Right lobe of liver (tissue), 6 donors: ENCODE data around the gene AK5. TPM values are rescaled to one million over a fixed set of nuclear protein-coding genes. Genes with fewer than 3 reads are reported as not detected.

Source experiments
- ATAC-seq, 4 donors: fragments of 200-7000 bp; cut with Tn5 transposase; one replicate each; pipeline ENCODE4 v1.9.1; 2020; ENCODE audit warnings: mild to moderate bottlenecking in 4 of 4, moderate library complexity in 4 of 4
- DNase-seq, 3 donors: peaks; one replicate each; pipeline ENCODE4 v3.0.0-alpha.2; 2020
- H3K27ac ChIP-seq, 3 donors: fragments of 200-600 bp; one replicate each; pipeline ENCODE4 v1.8.0; 2022
- H3K27me3 ChIP-seq, 2 donors: fragments of 200-600 bp; one replicate each; pipeline ENCODE4 v1.8.0; 2022
- H3K36me3 ChIP-seq, 4 donors: fragments of 200-600 bp; sonication (generic) in 1 of 4; one replicate each; pipeline versions ENCODE4 v1.5.1 to v1.8.0; 2017 to 2022; ENCODE audit warnings: control low read depth in 1 of 4
- H3K4me1 ChIP-seq, 4 donors: fragments of 200-600 bp; sonication (generic) in 1 of 4; one replicate each; pipeline versions ENCODE4 v1.5.1 to v1.8.0; 2017 to 2022; ENCODE audit warnings: control low read depth in 1 of 4
- H3K4me3 ChIP-seq, 3 donors: fragments of 200-600 bp; one replicate each; pipeline ENCODE4 v1.8.0; 2022
- H3K9me3 ChIP-seq, 4 donors: fragments of 200-600 bp; sonication (generic) in 1 of 4; one replicate each; pipeline versions ENCODE4 v1.5.1 to v1.8.0; 2017 to 2022; ENCODE audit warnings: control low read depth in 1 of 4
- POLR2A ChIP-seq: fragments of 450-650 bp; IDR thresholded peaks from one replicate; pipeline ENCODE4 v1.6.1; 2017; ENCODE audit warnings: antibody characterized with exemption, mild to moderate bottlenecking
- WGBS: methylation state at CpG from one replicate; pipeline ENCODE4 v1.1.6; 2018; ENCODE audit warnings: low coverage, low lambda C conversion rate; ENCODE audit not compliant: insufficient coverage; ENCODE audit errors: missing lambda C conversion rate; 5-methylcytosine and 5-hydroxymethylcytosine counted together
- intact Hi-C, 2 donors: fragments of 100-400 bp; cut with DNase I; formaldehyde crosslinking; loops; one replicate each; pipeline versions ENCODE4 v1.11.2 to v1.14.1; 2022
- total RNA-seq, 6 experiments: library from RNA; depleted of rRNA in 2 of 6; stranded (reverse); fragments of >200 nt in 2 of 6; fragmentation: NEBNext Ultra II Directional in 3 of 6; extraction: Animal tissue kit (Norgen Biotek cat#: 25700) in 3 of 6; gene quantifications; one replicate each; pipeline versions ENCODE4 v1.1.0 to v1.2.4, GENCODE V29; 2016 to 2023
- TF ChIP-seq, protein P1 (sequence below), 4 donors: fragments of 200-600 bp in 3 of 4; fragments of 450-650 bp in 1 of 4; IDR thresholded peaks; one replicate each; pipeline versions ENCODE4 v1.5.1 to v1.8.0; 2016 to 2022; ENCODE audit warnings: antibody characterized with exemption in 4 of 4, mild to moderate bottlenecking in 2 of 4
- donor health status: DM: no; HTN: yes; CAD: no.
- donor health status: DM: no; HTN: no; CAD: no.
- donor health status: DM: no; HTN: no; CAD: no.
- donor health status: DM: no; HTN: yes; CAD: no.
- donor health status: DM: no; HTN: yes; CAD: no.

The AK5 gene
- total RNA-seq, 6 experiments from 2014 or later, result 0.47 to 0.53 TPM; not detected in 4

DNA sequence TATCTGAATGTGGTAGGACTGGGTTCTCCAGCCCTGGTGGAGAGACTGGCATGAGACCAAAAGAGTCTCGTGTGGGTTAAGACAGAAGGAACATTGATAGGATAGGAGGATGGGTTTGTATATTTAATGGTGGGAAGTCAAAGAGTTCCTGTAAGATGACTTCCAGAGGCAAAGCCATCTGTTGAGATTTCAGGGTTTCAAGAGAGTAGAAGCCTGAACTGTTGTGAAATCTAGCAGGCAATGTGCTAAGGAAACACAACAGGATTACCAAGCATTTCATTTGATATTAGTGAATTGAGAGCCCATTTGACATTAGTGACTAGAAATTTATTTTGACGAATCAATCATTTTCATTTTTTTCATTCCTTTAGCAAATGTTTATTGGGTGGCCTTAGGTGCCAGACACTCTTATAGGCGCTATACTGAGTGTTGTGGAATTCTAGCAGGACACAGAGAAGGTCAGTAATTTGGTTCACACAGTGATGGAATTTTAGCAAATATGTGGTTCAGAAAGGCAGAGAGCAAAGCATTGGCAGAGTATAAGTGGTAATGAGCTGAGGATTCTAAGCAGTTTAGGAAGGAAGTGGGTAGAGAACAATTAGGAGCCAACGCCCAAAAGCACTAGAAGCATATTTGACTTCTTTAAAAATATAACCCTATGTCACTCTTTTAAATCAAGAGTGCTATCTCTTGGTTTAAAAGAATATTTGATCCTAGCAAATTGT, 149.3 kb downstream of the AK5 start:
- H3K36me3 ChIP-seq, result no peaks in the 10 kb centered on the region
- no peak for DNase-seq

DNA sequence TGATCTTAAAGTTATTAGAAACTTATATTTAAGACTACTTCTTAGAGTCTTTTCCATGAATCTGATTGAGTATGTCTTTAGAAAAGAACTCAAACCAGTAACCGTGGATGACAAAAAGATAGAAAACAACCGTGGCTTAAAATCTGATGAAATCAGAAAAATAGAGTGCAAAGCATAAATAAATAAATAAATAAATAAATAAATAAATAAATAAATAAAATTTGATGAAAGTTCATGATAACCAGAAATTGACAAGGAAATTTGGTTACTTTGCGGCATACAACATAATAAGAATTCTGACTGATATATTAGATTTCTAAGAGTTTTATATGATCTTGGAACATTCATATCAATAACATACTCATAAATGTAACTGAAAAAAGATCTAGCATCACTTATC, 152.1 kb downstream of the AK5 start:
- peaks cover 0 to 3% of the 10 kb centered on the region in 2 donors for H3K27me3 ChIP-seq
- H3K36me3 ChIP-seq, result no peaks in the 10 kb centered on the region
- H3K4me3 ChIP-seq, result no peak overlapping the region
- no peaks in the 10 kb centered on the region for H3K4me1 ChIP-seq
- no peak for DNase-seq
- no peak for ATAC-seq
- intact Hi-C loops, result no loop called here
- TF ChIP-seq, protein P1, sequence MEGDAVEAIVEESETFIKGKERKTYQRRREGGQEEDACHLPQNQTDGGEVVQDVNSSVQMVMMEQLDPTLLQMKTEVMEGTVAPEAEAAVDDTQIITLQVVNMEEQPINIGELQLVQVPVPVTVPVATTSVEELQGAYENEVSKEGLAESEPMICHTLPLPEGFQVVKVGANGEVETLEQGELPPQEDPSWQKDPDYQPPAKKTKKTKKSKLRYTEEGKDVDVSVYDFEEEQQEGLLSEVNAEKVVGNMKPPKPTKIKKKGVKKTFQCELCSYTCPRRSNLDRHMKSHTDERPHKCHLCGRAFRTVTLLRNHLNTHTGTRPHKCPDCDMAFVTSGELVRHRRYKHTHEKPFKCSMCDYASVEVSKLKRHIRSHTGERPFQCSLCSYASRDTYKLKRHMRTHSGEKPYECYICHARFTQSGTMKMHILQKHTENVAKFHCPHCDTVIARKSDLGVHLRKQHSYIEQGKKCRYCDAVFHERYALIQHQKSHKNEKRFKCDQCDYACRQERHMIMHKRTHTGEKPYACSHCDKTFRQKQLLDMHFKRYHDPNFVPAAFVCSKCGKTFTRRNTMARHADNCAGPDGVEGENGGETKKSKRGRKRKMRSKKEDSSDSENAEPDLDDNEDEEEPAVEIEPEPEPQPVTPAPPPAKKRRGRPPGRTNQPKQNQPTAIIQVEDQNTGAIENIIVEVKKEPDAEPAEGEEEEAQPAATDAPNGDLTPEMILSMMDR (IDR thresholded peaks at IDR 0.05), result no peak
- TF ChIP-seq POLR2A, result no peak
- 78% methylated on average over 3 of the region's 3 CpGs for WGBS
- no peaks in the 10 kb centered on the region for H3K9me3 ChIP-seq
- no peak overlapping the region for H3K27ac ChIP-seq

More for the DNA sequence above, 149.3 kb downstream of the AK5 start:
- H3K4me1 ChIP-seq, result no peaks in the 10 kb centered on the region
- intact Hi-C loops, result no loop called here
- no peak overlapping the region for H3K27ac ChIP-seq
- no peaks in the 10 kb centered on the region for H3K9me3 ChIP-seq
- H3K27me3 ChIP-seq, result peaks cover 0 to 3% of the 10 kb centered on the region in 2 donors
- no peak for ATAC-seq
- WGBS, result 42% methylated on average over 4 of the region's 4 CpGs
- no peak overlapping the region for H3K4me3 ChIP-seq
- TF ChIP-seq, protein P1 (IDR thresholded peaks at IDR 0.05), result no peak
- no peak for TF ChIP-seq POLR2A

DNA sequence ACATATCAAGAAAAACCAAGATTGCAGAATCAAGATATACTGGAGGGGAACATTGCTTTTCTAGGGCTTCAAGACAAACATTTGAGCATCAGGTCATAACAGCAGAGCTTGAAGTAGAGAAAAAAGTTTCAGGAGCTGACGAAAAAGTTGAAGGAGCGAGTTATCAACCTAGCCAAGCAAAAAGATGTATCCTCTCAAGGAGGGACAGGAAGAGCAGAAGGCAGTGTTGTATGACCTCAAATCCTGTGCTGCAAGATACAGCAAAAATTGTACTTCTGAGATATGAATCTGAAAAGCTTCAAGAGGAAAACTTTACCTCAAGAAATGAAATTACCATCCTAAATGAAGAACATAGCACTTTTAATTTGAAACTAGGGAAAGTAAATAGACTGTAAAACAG, 153.1 kb downstream of the AK5 start:
- no peak overlapping the region for H3K4me3 ChIP-seq
- no peak overlapping the region for H3K27ac ChIP-seq
- no peak for DNase-seq
- peaks cover 0 to 3% of the 10 kb centered on the region in 2 donors for H3K27me3 ChIP-seq
- no peaks in the 10 kb centered on the region for H3K4me1 ChIP-seq
- intact Hi-C loops, result no loop called here
- TF ChIP-seq, protein P1 (IDR thresholded peaks at IDR 0.05), result no peak
- no peak for TF ChIP-seq POLR2A
- no peaks in the 10 kb centered on the region for H3K36me3 ChIP-seq
- no peak for ATAC-seq
- no peaks in the 10 kb centered on the region for H3K9me3 ChIP-seq
- 45% methylated on average over 2 of the region's 2 CpGs for WGBS

DNA sequence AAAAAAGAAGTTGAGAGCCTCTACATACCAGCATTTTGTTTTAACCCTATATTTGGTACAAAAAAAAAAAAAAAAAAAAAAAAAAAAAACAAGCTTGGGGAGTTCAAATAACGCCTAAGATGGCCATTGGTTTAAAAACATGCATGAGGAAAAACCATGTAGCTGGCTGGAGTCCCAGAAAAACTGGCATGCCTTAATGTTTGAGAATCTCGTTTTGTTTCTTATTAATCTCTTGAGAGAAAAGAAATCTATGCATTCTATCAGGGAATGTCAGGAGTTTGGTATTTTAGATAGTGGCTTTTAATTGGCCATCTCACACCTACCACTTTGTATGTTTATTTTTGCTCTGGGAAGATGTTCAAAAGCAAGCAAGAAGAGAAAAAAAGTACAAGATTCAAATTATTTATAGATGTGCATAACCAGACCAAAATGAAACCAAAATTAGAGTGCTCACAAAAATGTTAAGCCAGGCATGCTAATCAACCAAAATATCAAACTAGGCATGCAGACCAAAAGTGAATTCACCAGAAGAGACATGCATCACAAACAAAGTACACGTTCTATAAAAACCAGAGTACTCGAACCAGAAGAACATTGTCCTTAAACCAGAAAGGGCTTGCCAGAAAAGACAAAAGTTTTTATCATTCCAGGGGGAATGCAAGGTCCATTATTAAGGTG, 156.6 kb downstream of the AK5 start:
- Histone ChIP-seq H3K27ac (no peak overlapping the region), H3K4me3 (no peak overlapping the region), H3K27me3 (peaks cover 0 to 3% of the 10 kb centered on the region in 2 donors), H3K9me3 (no peaks in the 10 kb centered on the region), H3K36me3 (no peaks in the 10 kb centered on the region), H3K4me1 (no peaks in the 10 kb centered on the region)
- WGBS, result 31% methylated on average over 4 of the region's 4 CpGs
- no peak for DNase-seq
- intact Hi-C loops, result no loop called here
- TF ChIP-seq, protein P1 (IDR thresholded peaks at IDR 0.05), result no peak
- TF ChIP-seq POLR2A, result no peak
- no peak for ATAC-seq
